ENCODE measurements around the gene MT1H. TPM values are rescaled to one million over a fixed set of nuclear protein-coding genes. Genes with fewer than 3 reads are reported as not detected.

The MT1H gene
- total and polyA plus RNA-seq, 4 donors = 4.4 to 1,775 (median 938) TPM

DNA sequence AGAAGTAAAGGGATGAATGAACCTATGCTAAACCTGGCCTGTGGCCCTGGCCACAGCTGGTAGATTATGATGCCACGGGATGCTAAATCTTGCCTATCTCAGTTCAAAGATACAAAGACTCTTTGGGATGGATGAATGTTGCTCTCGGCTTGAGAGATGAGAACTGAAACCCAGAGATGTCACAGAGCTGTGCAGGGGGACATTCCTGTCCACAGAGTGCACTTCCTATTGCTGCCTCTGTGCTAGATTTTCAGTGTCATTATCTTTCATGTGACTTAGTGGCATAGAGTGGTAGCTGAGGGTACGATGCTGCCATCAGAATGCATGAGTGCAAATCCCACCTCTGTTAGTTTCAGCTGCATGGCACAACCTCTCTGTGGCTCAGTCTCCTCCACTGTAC is 39.5 kb upstream of the MT1H start:
- peaks cover 0 to 3% (median 0%) of the 10 kb centered on the region in 4 donors for H3K36me3 ChIP-seq (ENCODE audit: control insufficient read depth in 4 of 4, insufficient read depth in 3 of 4, low read depth in 1 of 4, low read length in 3 of 4)
- no peak for DNase-seq (ENCODE audit: low spot score)
- TF ChIP-seq, protein P1, sequence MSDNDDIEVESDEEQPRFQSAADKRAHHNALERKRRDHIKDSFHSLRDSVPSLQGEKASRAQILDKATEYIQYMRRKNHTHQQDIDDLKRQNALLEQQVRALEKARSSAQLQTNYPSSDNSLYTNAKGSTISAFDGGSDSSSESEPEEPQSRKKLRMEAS (IDR thresholded peaks at IDR 0.05) = no peak
- TF ChIP-seq, protein P2, sequence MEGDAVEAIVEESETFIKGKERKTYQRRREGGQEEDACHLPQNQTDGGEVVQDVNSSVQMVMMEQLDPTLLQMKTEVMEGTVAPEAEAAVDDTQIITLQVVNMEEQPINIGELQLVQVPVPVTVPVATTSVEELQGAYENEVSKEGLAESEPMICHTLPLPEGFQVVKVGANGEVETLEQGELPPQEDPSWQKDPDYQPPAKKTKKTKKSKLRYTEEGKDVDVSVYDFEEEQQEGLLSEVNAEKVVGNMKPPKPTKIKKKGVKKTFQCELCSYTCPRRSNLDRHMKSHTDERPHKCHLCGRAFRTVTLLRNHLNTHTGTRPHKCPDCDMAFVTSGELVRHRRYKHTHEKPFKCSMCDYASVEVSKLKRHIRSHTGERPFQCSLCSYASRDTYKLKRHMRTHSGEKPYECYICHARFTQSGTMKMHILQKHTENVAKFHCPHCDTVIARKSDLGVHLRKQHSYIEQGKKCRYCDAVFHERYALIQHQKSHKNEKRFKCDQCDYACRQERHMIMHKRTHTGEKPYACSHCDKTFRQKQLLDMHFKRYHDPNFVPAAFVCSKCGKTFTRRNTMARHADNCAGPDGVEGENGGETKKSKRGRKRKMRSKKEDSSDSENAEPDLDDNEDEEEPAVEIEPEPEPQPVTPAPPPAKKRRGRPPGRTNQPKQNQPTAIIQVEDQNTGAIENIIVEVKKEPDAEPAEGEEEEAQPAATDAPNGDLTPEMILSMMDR (IDR thresholded peaks at IDR 0.05; ENCODE audit: low read depth, low read length, missing input control) = no peak
- TF ChIP-seq EGR1 (IDR thresholded peaks at IDR 0.05; ENCODE audit: low read depth in 2 of 2) (no peak), TAF1 (conservative IDR thresholded peaks at IDR 0.05) (no peak), YY1 (IDR thresholded peaks at IDR 0.05) (no peak), FOXA2 (IDR thresholded peaks at IDR 0.05) (no peak), RXRA (IDR thresholded peaks at IDR 0.05) (no peak), GABPA (IDR thresholded peaks at IDR 0.05 in 1 of 2, conservative IDR thresholded peaks at IDR 0.05 in 1 of 2) (no peak), HNF4G (IDR thresholded peaks at IDR 0.05) (no peak), SP1 (IDR thresholded peaks at IDR 0.05) (no peak), FOXA1 (IDR thresholded peaks at IDR 0.05) (no peak), RAD21 (IDR thresholded peaks at IDR 0.05) (no peak)
- TF ChIP-seq, protein P3, sequence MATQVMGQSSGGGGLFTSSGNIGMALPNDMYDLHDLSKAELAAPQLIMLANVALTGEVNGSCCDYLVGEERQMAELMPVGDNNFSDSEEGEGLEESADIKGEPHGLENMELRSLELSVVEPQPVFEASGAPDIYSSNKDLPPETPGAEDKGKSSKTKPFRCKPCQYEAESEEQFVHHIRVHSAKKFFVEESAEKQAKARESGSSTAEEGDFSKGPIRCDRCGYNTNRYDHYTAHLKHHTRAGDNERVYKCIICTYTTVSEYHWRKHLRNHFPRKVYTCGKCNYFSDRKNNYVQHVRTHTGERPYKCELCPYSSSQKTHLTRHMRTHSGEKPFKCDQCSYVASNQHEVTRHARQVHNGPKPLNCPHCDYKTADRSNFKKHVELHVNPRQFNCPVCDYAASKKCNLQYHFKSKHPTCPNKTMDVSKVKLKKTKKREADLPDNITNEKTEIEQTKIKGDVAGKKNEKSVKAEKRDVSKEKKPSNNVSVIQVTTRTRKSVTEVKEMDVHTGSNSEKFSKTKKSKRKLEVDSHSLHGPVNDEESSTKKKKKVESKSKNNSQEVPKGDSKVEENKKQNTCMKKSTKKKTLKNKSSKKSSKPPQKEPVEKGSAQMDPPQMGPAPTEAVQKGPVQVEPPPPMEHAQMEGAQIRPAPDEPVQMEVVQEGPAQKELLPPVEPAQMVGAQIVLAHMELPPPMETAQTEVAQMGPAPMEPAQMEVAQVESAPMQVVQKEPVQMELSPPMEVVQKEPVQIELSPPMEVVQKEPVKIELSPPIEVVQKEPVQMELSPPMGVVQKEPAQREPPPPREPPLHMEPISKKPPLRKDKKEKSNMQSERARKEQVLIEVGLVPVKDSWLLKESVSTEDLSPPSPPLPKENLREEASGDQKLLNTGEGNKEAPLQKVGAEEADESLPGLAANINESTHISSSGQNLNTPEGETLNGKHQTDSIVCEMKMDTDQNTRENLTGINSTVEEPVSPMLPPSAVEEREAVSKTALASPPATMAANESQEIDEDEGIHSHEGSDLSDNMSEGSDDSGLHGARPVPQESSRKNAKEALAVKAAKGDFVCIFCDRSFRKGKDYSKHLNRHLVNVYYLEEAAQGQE (IDR thresholded peaks at IDR 0.05) = no peak
- no peak overlapping the region for H3K9ac ChIP-seq (ENCODE audit: low read depth in 1 of 2, low read length in 2 of 2)
- H3K27me3 ChIP-seq (ENCODE audit: control insufficient read depth in 4 of 4, insufficient read depth in 4 of 4, low read length in 3 of 4) = no peaks in the 10 kb centered on the region
- H3K9me3 ChIP-seq (ENCODE audit: control insufficient read depth in 4 of 4, low read length in 3 of 4) = no peaks in the 10 kb centered on the region
- WGBS = 80% methylated on average over 3 of the region's 3 CpGs
- H3K4me3 ChIP-seq (ENCODE audit: low read depth in 1 of 3, low read length in 3 of 3) = no peak overlapping the region
- peak overlapping the region; percentile 26 to 83 for H3K27ac ChIP-seq (ENCODE audit: low read depth in 1 of 2, low read length in 2 of 2)
- peaks cover 0 to 24% (median 7%) of the 10 kb centered on the region in 4 donors for H3K4me1 ChIP-seq (ENCODE audit: control insufficient read depth in 4 of 4, insufficient read depth in 4 of 4, low read length in 3 of 4)

DNA sequence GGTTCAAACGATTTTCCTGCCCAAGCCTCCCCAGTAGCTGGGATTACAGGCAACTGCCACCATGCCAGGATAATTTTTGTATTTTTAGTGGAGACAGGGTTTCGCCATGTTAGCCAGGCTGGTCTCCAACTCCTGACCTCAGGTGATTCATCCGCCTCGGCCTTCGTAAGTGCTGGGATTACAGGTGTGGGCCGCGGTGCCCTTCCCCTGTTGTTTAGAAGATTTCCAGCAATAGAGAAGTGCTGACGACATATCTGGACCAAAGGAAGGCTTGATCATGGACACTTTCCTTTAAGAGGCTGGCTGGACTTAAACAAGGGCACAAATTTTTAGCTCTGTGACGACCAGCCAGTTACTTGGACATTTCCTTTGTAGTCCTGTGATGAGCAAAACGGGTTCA is 38.4 kb upstream of the MT1H start:
- Histone ChIP-seq H3K27ac (ENCODE audit: low read depth in 1 of 2, low read length in 2 of 2) (peak overlapping the region; percentile 84 to 87), H3K9ac (ENCODE audit: low read depth in 1 of 2, low read length in 2 of 2) (no peak overlapping the region), H3K4me3 (ENCODE audit: low read depth in 1 of 3, low read length in 3 of 3) (peak overlapping the region in 1 of 3 donors; percentile 23), H3K36me3 (ENCODE audit: control insufficient read depth in 4 of 4, insufficient read depth in 3 of 4, low read depth in 1 of 4, low read length in 3 of 4) (peaks cover 0 to 3% (median 0%) of the 10 kb centered on the region in 4 donors), H3K9me3 (ENCODE audit: control insufficient read depth in 4 of 4, low read length in 3 of 4) (no peaks in the 10 kb centered on the region), H3K4me1 (ENCODE audit: control insufficient read depth in 4 of 4, insufficient read depth in 4 of 4, low read length in 3 of 4) (peaks cover 2 to 24% (median 7%) of the 10 kb centered on the region in 4 donors), H3K27me3 (ENCODE audit: control insufficient read depth in 4 of 4, insufficient read depth in 4 of 4, low read length in 3 of 4) (no peaks in the 10 kb centered on the region)
- 85% methylated on average over 10 of the region's 10 CpGs for WGBS
- TF ChIP-seq FOXA1 (IDR thresholded peaks at IDR 0.05) (no peak), GABPA (IDR thresholded peaks at IDR 0.05 in 1 of 2, conservative IDR thresholded peaks at IDR 0.05 in 1 of 2) (no peak), RXRA (IDR thresholded peaks at IDR 0.05) (no peak), TAF1 (conservative IDR thresholded peaks at IDR 0.05) (no peak), JUND (IDR thresholded peaks at IDR 0.05) (no peak), HNF4A (conservative IDR thresholded peaks at IDR 0.05) (no peak), SP1 (IDR thresholded peaks at IDR 0.05) (no peak), FOXA2 (IDR thresholded peaks at IDR 0.05) (no peak)
- TF ChIP-seq, protein P1 (IDR thresholded peaks at IDR 0.05) = no peak
- no peak for DNase-seq (ENCODE audit: low spot score)
